Esophagus muscularis mucosa (tissue), 4 donors: Measurements from ENCODE around the gene YPEL2. TPM values are rescaled to one million over a fixed set of nuclear protein-coding genes. Genes with fewer than 3 reads are reported as not detected.

ENCODE experiments used
- DNase-seq: peaks from one replicate; pipeline ENCODE4 v3.0.0-alpha.2; 2017; ENCODE audit errors: extremely low spot score
- H3K27ac ChIP-seq, 4 donors: fragments of 200-600 bp; sonication (generic); replicated peaks in 1 of 4; 1 replicate in 3 of 4; 2 replicates in 1 of 4; pipeline ENCODE4 v1.5.1; 2016 to 2019; ENCODE audit warnings: mild to moderate bottlenecking in 1 of 4
- H3K27me3 ChIP-seq, 4 donors: fragments of 200-600 bp; sonication (generic); one replicate each; pipeline versions ENCODE4 v1.5.1 to v1.6.0; 2016 to 2019
- H3K36me3 ChIP-seq, 4 donors: fragments of 200-600 bp; sonication (generic); one replicate each; pipeline ENCODE4 v1.5.1; 2016 to 2019
- H3K4me1 ChIP-seq, 4 donors: fragments of 200-600 bp; sonication (generic); one replicate each; pipeline ENCODE4 v1.5.1; 2016 to 2019
- H3K4me3 ChIP-seq, 4 donors: fragments of 200-600 bp; sonication (generic); 1 replicate in 2 of 4; 2 replicates in 2 of 4; pipeline ENCODE4 v1.5.1; 2016 to 2019; ENCODE audit warnings: mild to moderate bottlenecking in 4 of 4, moderate library complexity in 1 of 4
- H3K9me3 ChIP-seq, 4 donors: fragments of 200-600 bp; sonication (generic); 1 replicate in 3 of 4; 2 replicates in 1 of 4; pipeline ENCODE4 v1.5.1; 2016 to 2019
- EP300 ChIP-seq: sonication (generic); formaldehyde crosslinking; IDR thresholded peaks from one replicate; pipeline ENCODE4 v1.6.1; 2017; ENCODE audit warnings: antibody characterized with exemption
- POLR2A ChIP-seq: fragments of 450-650 bp; IDR thresholded peaks from one replicate; pipeline ENCODE4 v1.6.1; 2017; ENCODE audit warnings: antibody characterized with exemption, moderate library complexity, mild to moderate bottlenecking, low read depth
- POLR2AphosphoS5 ChIP-seq, 2 donors: sonication (generic); formaldehyde crosslinking; IDR thresholded peaks; one replicate each; pipeline ENCODE4 v1.6.1; 2017; ENCODE audit warnings: antibody characterized with exemption in 2 of 2
- WGBS: methylation state at CpG from one replicate; pipeline ENCODE4 v1.1.5; 2018; 5-methylcytosine and 5-hydroxymethylcytosine counted together
- intact Hi-C: fragments of 100-400 bp; cut with DNase I; formaldehyde crosslinking; loops from one replicate; pipeline ENCODE4 v1.15.1; 2023
- total RNA-seq, 4 donors: library from RNA; depleted of rRNA; stranded (reverse); fragments of >200 nt; gene quantifications; one replicate each; pipeline versions ENCODE4 v1.1.0 to v1.2.1, GENCODE V29; 2016
- TF ChIP-seq, protein P1 (sequence below), 3 experiments: fragments of 200-600 bp in 2 of 3; fragments of 450-650 bp in 1 of 3; sonication (generic) in 2 of 3; IDR thresholded peaks; one replicate each; pipeline ENCODE4 v1.5.1; 2017 to 2019; ENCODE audit warnings: antibody characterized with exemption in 3 of 3, mild to moderate bottlenecking in 2 of 3, moderate library complexity in 1 of 3

Gene YPEL2
- total RNA-seq, 4 donors from 2014 or later, result 27.7 to 62.9 (median 28.8) TPM

DNA sequence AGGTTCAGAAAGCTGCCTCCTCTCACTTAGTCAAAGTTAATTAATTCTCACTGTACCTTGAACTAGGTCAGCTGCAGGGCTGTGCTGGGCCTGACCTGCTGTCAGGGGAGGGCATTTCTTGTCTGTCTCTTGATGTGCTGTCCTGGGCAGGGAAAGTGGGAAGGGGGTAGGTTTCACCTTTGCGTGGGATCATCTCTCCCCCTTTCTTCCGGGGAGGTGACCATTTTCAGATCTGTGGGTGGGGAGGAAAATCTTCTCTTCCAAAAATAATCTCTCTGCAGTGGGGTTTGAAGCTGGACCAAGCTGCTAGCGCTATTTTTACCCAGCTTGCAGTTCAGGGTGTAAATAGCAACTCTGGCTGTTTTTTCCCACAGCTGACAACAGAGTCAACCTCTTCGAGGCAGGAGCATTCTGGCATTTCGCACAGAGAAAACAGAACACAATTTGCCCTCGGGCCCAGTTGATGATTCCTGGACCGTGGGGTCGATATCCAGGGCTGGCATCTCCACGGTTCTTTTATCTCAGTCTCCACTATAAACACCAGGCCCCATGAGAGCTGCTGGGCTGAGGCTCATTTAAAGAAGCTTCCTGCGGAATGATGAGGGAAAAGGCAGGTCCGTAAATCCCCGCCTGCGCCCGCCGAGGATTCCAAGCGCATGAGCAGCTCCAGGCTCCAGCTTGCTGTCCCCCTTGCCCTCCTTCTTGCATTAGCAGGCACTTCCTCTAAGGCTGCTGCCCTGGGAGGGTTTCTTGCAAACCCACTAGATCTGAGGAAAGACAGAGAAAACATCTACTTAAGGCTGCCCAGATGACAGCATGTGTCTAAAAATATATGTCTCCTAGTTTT lies 93.9 kb downstream of the YPEL2 start:
- Histone ChIP-seq H3K36me3 (no peaks in the 10 kb centered on the region), H3K9me3 (no peaks in the 10 kb centered on the region), H3K27ac (peak overlapping the region; percentile 82 to 88 (median 86)), H3K4me1 (peaks cover 65 to 85% (median 74%) of the 10 kb centered on the region in 4 donors), H3K4me3 (peak overlapping the region in 2 of 4 donors; percentile 0 to 1), H3K27me3 (no peaks in the 10 kb centered on the region)
- no peak for DNase-seq
- TF ChIP-seq EP300 (no peak), POLR2AphosphoS5 (IDR thresholded peaks at IDR 0.05) (peak; percentile 28 to 47), POLR2A (no peak)
- TF ChIP-seq, protein P1, sequence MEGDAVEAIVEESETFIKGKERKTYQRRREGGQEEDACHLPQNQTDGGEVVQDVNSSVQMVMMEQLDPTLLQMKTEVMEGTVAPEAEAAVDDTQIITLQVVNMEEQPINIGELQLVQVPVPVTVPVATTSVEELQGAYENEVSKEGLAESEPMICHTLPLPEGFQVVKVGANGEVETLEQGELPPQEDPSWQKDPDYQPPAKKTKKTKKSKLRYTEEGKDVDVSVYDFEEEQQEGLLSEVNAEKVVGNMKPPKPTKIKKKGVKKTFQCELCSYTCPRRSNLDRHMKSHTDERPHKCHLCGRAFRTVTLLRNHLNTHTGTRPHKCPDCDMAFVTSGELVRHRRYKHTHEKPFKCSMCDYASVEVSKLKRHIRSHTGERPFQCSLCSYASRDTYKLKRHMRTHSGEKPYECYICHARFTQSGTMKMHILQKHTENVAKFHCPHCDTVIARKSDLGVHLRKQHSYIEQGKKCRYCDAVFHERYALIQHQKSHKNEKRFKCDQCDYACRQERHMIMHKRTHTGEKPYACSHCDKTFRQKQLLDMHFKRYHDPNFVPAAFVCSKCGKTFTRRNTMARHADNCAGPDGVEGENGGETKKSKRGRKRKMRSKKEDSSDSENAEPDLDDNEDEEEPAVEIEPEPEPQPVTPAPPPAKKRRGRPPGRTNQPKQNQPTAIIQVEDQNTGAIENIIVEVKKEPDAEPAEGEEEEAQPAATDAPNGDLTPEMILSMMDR (IDR thresholded peaks at IDR 0.05), result no peak
- WGBS, result 18% methylated on average over 12 of the region's 16 CpGs
- intact Hi-C loops, result no loop called here

DNA sequence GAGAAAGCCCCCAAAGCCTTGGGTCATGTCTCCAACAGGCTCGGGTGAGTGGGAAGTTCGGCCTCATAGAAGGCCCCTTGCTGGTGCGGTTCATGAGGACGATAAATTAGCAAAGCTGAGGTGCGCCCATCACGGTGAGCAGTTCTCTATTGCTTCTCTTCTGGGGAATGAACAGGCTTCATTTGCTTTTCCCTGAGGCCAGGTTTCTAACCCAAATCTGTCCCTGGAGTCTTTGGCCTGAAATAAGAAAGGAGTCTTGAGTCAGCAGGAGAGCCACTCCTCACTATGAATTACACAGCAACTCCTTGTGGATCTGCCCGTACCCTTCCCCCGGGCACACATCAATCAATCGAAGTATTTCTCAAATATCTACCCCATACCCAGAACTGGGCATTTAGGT lies 94.6 kb downstream of the YPEL2 start:
- Histone ChIP-seq H3K4me1 (peaks cover 65 to 81% (median 71%) of the 10 kb centered on the region in 4 donors), H3K27ac (peak overlapping the region; percentile 82 to 88 (median 86)), H3K27me3 (no peaks in the 10 kb centered on the region), H3K4me3 (no peak overlapping the region), H3K36me3 (no peaks in the 10 kb centered on the region), H3K9me3 (no peaks in the 10 kb centered on the region)
- no peak for DNase-seq
- TF ChIP-seq, protein P1 (IDR thresholded peaks at IDR 0.05), result no peak
- TF ChIP-seq POLR2AphosphoS5 (IDR thresholded peaks at IDR 0.05) (no peak), EP300 (no peak), POLR2A (no peak)
- 83% methylated on average over 9 of the region's 9 CpGs for WGBS
- intact Hi-C loops, result no loop called here

DNA sequence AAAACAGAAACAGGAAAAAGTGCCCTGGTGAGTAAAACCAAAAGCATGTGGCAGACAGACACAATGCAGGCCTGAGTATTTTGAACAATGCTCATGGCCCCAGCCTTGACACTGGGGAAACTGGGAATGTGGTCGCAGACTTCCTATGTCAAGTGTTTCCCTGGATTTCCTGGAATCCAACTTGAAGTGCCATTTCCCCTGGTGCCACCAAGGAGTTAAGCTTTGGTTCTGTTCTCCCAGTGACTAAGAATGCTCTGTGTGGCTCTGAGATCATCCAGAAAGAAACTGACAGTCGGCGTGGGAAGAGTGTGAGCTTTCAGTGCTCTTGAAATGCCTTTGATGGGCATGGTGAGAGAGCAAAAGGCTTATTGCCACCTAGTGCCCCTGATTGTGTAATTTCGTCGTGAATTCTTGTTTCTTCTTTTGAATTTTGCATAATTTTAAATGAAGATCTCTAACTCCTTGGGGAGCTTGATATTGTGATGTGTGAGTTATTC lies 96.0 kb downstream of the YPEL2 start:
- WGBS, result 21% methylated on average over 5 of the region's 5 CpGs
- Histone ChIP-seq H3K36me3 (no peaks in the 10 kb centered on the region), H3K4me3 (no peak overlapping the region), H3K27ac (peak overlapping the region; percentile 82 to 88 (median 86)), H3K9me3 (no peaks in the 10 kb centered on the region), H3K4me1 (peaks cover 63 to 72% (median 69%) of the 10 kb centered on the region in 4 donors), H3K27me3 (no peaks in the 10 kb centered on the region)
- intact Hi-C loops, result no loop called here
- peak in 1 of 2 donors; percentile 51 for TF ChIP-seq POLR2AphosphoS5 (IDR thresholded peaks at IDR 0.05)
- TF ChIP-seq, protein P1 (IDR thresholded peaks at IDR 0.05), result no peak
- no peak for TF ChIP-seq EP300
- TF ChIP-seq POLR2A, result no peak
- DNase-seq, result no peak

DNA sequence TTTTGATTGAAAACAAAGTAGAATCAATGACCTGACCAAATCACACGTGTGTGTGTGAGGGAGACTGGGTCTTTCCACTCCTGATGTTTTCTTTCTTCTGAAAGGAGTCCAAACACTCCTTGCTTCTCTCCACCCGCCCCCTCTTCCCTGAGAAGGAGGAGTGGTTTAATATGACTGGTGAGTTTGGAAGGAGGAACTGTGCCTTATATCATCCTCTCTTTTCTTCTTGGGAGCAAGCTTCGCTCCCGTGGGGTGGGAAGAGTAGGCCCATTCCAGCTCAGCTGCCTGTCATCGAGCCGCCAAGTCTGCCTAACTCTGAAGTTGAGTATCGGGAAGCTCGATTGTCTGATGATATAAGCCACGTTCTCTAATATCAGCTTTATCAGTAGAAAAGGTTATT lies 96.5 kb downstream of the YPEL2 start:
- Histone ChIP-seq H3K36me3 (no peaks in the 10 kb centered on the region), H3K27ac (peak overlapping the region; percentile 82 to 88 (median 86)), H3K4me3 (no peak overlapping the region), H3K4me1 (peaks cover 58 to 67% (median 64%) of the 10 kb centered on the region in 4 donors), H3K27me3 (no peaks in the 10 kb centered on the region), H3K9me3 (no peaks in the 10 kb centered on the region)
- intact Hi-C loops, result no loop called here
- 70% methylated on average over 9 of the region's 9 CpGs for WGBS
- no peak for DNase-seq
- TF ChIP-seq, protein P1 (IDR thresholded peaks at IDR 0.05), result no peak
- TF ChIP-seq POLR2AphosphoS5 (IDR thresholded peaks at IDR 0.05), result no peak
- no peak for TF ChIP-seq EP300
- TF ChIP-seq POLR2A, result no peak
